Measurements from ENCODE around the gene SEZ6L2.

DNA sequence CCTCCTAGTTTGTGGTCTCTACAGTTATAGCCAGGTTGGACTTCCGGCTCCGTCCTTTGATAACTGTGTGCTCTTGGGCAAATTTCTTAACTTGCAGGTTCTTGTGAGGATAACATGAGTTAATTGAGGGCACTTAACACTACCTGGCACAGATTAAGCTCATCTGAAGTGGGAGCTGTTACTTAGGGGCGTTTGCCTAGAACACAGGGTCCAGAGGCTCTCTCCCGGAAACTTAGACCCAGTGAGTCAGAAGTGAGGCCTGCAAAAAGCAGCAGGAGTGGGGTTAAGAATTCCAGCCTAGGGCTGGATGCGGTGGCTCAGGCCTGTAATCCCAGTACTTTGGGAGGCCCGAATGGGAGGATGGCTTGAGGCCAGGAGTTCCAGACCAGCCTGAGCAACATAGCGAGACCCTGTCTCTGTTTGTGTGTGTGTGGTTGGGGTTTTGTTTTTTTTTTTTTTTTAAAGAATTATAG, 77.7 kb downstream of the SEZ6L2 start:
- TF ChIP-seq YY1 (IDR thresholded peaks at IDR 0.05; ENCODE audit: insufficient read depth, insufficient read length) (no peak), SUZ12 (IDR thresholded peaks at IDR 0.05; ENCODE audit: extremely low read depth, insufficient read depth, insufficient read length) (no peak)

Measured in NT2/D1 (cell line).